ENCODE data around the gene CMIP.

The CMIP gene

DNA sequence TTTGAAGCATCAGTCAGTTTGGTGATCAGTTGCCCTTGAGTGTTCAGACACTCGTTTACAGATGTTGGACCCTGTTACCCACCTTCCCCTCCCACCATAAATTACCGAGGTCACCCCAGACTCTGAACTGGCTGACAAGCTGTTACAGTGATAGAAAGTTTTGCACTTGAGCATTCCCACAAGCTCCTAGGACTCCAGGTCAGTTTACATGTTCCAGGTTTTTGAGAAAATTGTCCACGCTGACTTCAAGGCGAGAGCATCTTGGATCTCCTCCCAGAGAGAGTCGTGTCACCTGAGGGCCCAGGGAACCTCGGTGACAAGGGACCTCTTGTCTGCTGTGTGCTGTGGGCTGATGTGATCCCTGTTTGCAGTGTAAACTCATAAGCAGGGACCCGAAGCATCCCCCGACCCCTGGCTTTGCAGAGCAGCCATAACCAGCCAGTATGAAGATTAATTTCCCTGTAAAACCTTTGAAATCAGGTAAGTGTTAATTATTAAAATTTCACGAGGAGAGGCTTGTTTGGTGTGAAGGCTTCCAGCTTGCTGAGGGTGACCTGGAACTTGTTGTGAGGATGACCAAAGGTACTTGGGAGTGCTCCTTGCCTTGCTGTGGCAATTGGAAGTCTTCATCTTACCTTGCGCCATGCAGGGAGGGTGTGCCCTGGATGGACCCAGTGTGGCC lies 91.2 kb downstream of the CMIP start:
- no peak overlapping the region for H3K9ac ChIP-seq (ENCODE audit: low read depth, low read length)
- no peaks in the 10 kb centered on the region for H3K4me1 ChIP-seq (ENCODE audit: insufficient read depth, low read length)
- H3K27me3 ChIP-seq (ENCODE audit: insufficient read depth, low read length, poor library complexity), result no peaks in the 10 kb centered on the region
- H3K4me2 ChIP-seq (ENCODE audit: insufficient read depth, low read length), result no peak overlapping the region
- peaks cover 12% of the 10 kb centered on the region; the same call in 1 of the 2 replicates for H3K36me3 ChIP-seq (ENCODE audit: insufficient read depth, low read length)
- H3K4me3 ChIP-seq (ENCODE audit: low read depth in 1 of 2, low read length in 2 of 2), result no peak overlapping the region
- ATAC-seq (ENCODE audit: insufficient read depth, low read depth), result no peak
- no peak for TF ChIP-seq EZH2 (IDR thresholded peaks at IDR 0.05; ENCODE audit: borderline replicate concordance, low read depth, low read length, severe bottlenecking)
- no peak for TF ChIP-seq CTCF (IDR thresholded peaks at IDR 0.05; ENCODE audit: borderline replicate concordance, extremely low read depth, low read length, poor library complexity, severe bottlenecking)
- H3K79me2 ChIP-seq (ENCODE audit: insufficient read depth, low read length), result peaks cover 94% of the 10 kb centered on the region
- DNase-seq, result no peak
- no peak overlapping the region for H2AFZ ChIP-seq (ENCODE audit: low read depth, low read length)
- H3K9me3 ChIP-seq (ENCODE audit: insufficient read depth, low read length, severe bottlenecking), result no peaks in the 10 kb centered on the region
- no peak overlapping the region for H3K27ac ChIP-seq (ENCODE audit: low read length)
- H4K20me1 ChIP-seq (ENCODE audit: insufficient read depth, low read length), result peaks cover 73% of the 10 kb centered on the region

DNA sequence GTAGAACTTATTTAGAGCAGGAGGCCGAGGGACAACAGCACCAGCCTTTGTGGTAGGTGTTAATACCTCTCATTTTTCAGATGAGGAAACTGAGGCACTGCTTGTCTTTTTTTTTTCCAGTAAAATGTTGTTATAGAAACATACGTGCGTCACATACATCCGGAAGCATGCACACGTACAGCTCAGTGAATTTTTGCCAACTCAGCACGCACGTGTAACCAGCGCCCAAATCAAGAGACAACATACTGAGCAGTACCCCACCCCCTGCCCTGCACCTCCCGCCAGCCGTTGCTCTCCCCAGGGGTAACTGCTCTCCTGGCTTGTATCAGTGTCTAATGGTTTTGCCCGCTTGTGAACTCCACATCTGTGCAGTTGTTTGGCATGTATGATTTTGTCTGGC lies 92.0 kb downstream of the CMIP start:
- H3K4me3 ChIP-seq (ENCODE audit: low read depth in 1 of 2, low read length in 2 of 2), result no peak overlapping the region
- TF ChIP-seq CTCF (IDR thresholded peaks at IDR 0.05; ENCODE audit: borderline replicate concordance, extremely low read depth, low read length, poor library complexity, severe bottlenecking) (no peak), EZH2 (IDR thresholded peaks at IDR 0.05; ENCODE audit: borderline replicate concordance, low read depth, low read length, severe bottlenecking) (no peak)
- H3K9ac ChIP-seq (ENCODE audit: low read depth, low read length), result no peak overlapping the region
- H3K79me2 ChIP-seq (ENCODE audit: insufficient read depth, low read length), result peaks cover 93% of the 10 kb centered on the region
- DNase-seq, result no peak
- H4K20me1 ChIP-seq (ENCODE audit: insufficient read depth, low read length), result peaks cover 73% of the 10 kb centered on the region
- no peaks in the 10 kb centered on the region for H3K27me3 ChIP-seq (ENCODE audit: insufficient read depth, low read length, poor library complexity)
- H3K9me3 ChIP-seq (ENCODE audit: insufficient read depth, low read length, severe bottlenecking), result no peaks in the 10 kb centered on the region
- H3K4me1 ChIP-seq (ENCODE audit: insufficient read depth, low read length), result no peaks in the 10 kb centered on the region
- ATAC-seq (ENCODE audit: insufficient read depth, low read depth), result no peak
- H3K36me3 ChIP-seq (ENCODE audit: insufficient read depth, low read length), result peaks cover 12% of the 10 kb centered on the region; the same call in 1 of the 2 replicates
- H3K4me2 ChIP-seq (ENCODE audit: insufficient read depth, low read length), result no peak overlapping the region
- no peak overlapping the region for H3K27ac ChIP-seq (ENCODE audit: low read length)
- H2AFZ ChIP-seq (ENCODE audit: low read depth, low read length), result no peak overlapping the region

DNA sequence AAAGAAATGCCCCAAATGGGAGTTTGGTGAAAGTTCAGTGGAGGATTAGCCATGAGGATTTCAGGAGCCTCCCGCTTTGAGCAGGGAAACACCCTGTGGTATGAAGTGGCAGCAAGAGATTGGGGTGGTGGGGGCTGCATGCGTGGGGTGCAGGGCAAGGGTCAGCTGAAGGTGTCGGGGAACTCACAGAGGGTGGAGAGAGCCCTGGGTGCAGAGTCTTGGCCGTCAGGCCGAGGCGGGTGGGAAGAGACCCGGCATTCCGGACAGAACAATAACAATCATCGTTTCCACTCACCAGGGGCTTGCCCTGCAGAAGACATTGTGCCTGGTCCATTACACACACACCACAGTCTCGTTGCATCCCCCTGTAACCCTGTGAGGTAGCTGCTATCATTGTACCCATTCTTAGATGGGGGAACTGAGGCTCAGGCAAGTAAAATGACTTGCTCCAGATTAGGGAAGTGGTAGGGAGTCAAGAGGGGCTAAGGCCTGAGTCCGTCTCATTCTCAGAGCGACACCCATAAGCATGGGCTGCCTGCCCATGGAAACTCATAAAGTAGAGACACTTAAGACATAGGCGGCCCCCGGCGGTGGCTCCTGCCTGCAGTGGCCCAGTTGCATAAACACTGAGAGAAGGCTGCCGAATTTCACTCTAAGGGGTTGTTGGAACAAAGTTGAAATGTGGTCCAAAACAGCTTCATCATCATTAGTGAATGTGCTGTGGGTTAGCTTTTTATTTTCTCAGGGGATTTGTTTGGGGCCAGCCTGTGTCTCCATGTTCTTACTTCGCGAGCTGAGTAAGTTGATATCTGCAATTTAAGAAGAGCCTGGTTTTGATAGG lies 93.3 kb downstream of the CMIP start:
- ATAC-seq (ENCODE audit: insufficient read depth, low read depth), result no peak
- no peaks in the 10 kb centered on the region for H3K4me1 ChIP-seq (ENCODE audit: insufficient read depth, low read length)
- no peak overlapping the region for H3K27ac ChIP-seq (ENCODE audit: low read length)
- H3K9ac ChIP-seq (ENCODE audit: low read depth, low read length), result no peak overlapping the region
- H3K4me2 ChIP-seq (ENCODE audit: insufficient read depth, low read length), result no peak overlapping the region
- H4K20me1 ChIP-seq (ENCODE audit: insufficient read depth, low read length), result peaks cover 73% of the 10 kb centered on the region
- peaks cover 93% of the 10 kb centered on the region for H3K79me2 ChIP-seq (ENCODE audit: insufficient read depth, low read length)
- TF ChIP-seq CTCF (IDR thresholded peaks at IDR 0.05; ENCODE audit: borderline replicate concordance, extremely low read depth, low read length, poor library complexity, severe bottlenecking) (no peak), EZH2 (IDR thresholded peaks at IDR 0.05; ENCODE audit: borderline replicate concordance, low read depth, low read length, severe bottlenecking) (no peak)
- no peaks in the 10 kb centered on the region for H3K9me3 ChIP-seq (ENCODE audit: insufficient read depth, low read length, severe bottlenecking)
- H2AFZ ChIP-seq (ENCODE audit: low read depth, low read length), result no peak overlapping the region
- peaks cover 9% of the 10 kb centered on the region; the same call in 1 of the 2 replicates for H3K36me3 ChIP-seq (ENCODE audit: insufficient read depth, low read length)
- no peaks in the 10 kb centered on the region for H3K27me3 ChIP-seq (ENCODE audit: insufficient read depth, low read length, poor library complexity)
- no peak for DNase-seq
- H3K4me3 ChIP-seq (ENCODE audit: low read depth in 1 of 2, low read length in 2 of 2), result no peak overlapping the region
